OCI-LY3 (cell line): ENCODE data around the gene MS4A10.

ENCODE experiments used
- H2AFZ ChIP-seq: fragments of 200-600, 300-600 bp; shearing (Covaris generic); 2 replicates; pipeline ENCODE4 v1.6.0; 2014; ENCODE audit warnings: antibody characterized with exemption, low read depth, low read length
- H3K27ac ChIP-seq: fragments of 200-600, 300-600 bp; sonication (generic); 2 replicates; pipeline ENCODE4 v1.5.1; 2014; ENCODE audit warnings: mild to moderate bottlenecking, low read length, moderate library complexity, mixed read lengths
- H3K27me3 ChIP-seq: fragments of 200-600, 300-600 bp; sonication (generic); 2 replicates; pipeline ENCODE4 v1.6.1; 2014; ENCODE audit warnings: low read depth, low read length, mixed read lengths
- H3K36me3 ChIP-seq: fragments of 200-600, 300-600 bp; sonication (generic); replicated peaks from 2 replicates; pipeline ENCODE3; 2014; ENCODE audit warnings: low read depth, low read length, mixed read lengths
- H3K4me1 ChIP-seq: fragments of 300-600, 200-600 bp; sonication (generic); 2 replicates; pipeline ENCODE4 v1.6.1; 2014; ENCODE audit warnings: low read length, mixed read lengths
- H3K4me2 ChIP-seq: fragments of 200-600, 300-600 bp; sonication (generic); 2 replicates; pipeline ENCODE4 v1.6.1; 2014; ENCODE audit warnings: low read length, mixed read lengths
- H3K4me3 ChIP-seq: fragments of 300-600, 200-600 bp; sonication (generic); 2 replicates; pipeline ENCODE4 v1.5.1; 2014; ENCODE audit warnings: antibody characterized with exemption, mild to moderate bottlenecking, low read length, moderate library complexity
- H3K79me2 ChIP-seq: fragments of 300-600, 200-600 bp; shearing (Covaris generic); 2 replicates; pipeline ENCODE4 v1.6.1; 2014; ENCODE audit warnings: mild to moderate bottlenecking, low read length, mixed read lengths
- H3K9ac ChIP-seq: fragments of 300-600, 200-600 bp; shearing (Covaris generic); 2 replicates; pipeline ENCODE4 v1.6.0; 2014; ENCODE audit warnings: mild to moderate bottlenecking, low read length, moderate library complexity
- H3K9me3 ChIP-seq: fragments of 200-600, 300-600 bp; shearing (Covaris generic); 2 replicates; pipeline ENCODE4 v1.6.1; 2014; ENCODE audit warnings: low read length, mixed read lengths; ENCODE audit not compliant: insufficient read depth
- H4K20me1 ChIP-seq: fragments of 200-600, 300-600 bp; sonication (generic); 2 replicates; pipeline ENCODE4 v1.6.1; 2016; ENCODE audit warnings: low read length, mixed read lengths; ENCODE audit not compliant: insufficient read depth
- EZH2phosphoT487 ChIP-seq: fragments of 200-600 bp; shearing (Covaris generic); IDR thresholded peaks from 2 replicates; pipeline ENCODE4 v1.6.1; 2018; ENCODE audit warnings: antibody characterized with exemption, mixed run types, low read depth
- TF ChIP-seq, protein P1 (sequence below): fragments of 200-600, 300-600 bp; sonication (generic); IDR thresholded peaks from 2 replicates; pipeline ENCODE4 v1.5.1; 2014; ENCODE audit warnings: antibody characterized with exemption, low read length, low read depth

Gene MS4A10

GRCh38 chr11:60748821-60749220 lies 36.3 kb upstream of the MS4A10 start:
- TF ChIP-seq EZH2phosphoT487 = no peak
- TF ChIP-seq, protein P1, sequence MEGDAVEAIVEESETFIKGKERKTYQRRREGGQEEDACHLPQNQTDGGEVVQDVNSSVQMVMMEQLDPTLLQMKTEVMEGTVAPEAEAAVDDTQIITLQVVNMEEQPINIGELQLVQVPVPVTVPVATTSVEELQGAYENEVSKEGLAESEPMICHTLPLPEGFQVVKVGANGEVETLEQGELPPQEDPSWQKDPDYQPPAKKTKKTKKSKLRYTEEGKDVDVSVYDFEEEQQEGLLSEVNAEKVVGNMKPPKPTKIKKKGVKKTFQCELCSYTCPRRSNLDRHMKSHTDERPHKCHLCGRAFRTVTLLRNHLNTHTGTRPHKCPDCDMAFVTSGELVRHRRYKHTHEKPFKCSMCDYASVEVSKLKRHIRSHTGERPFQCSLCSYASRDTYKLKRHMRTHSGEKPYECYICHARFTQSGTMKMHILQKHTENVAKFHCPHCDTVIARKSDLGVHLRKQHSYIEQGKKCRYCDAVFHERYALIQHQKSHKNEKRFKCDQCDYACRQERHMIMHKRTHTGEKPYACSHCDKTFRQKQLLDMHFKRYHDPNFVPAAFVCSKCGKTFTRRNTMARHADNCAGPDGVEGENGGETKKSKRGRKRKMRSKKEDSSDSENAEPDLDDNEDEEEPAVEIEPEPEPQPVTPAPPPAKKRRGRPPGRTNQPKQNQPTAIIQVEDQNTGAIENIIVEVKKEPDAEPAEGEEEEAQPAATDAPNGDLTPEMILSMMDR = no peak
- H3K27ac ChIP-seq = no peak overlapping the region
- H4K20me1 ChIP-seq = no peaks in the 10 kb centered on the region
- H3K9ac ChIP-seq = no peak overlapping the region
- peaks cover 52% of the 10 kb centered on the region; the same call in 1 of the 2 replicates for H3K27me3 ChIP-seq
- no peaks in the 10 kb centered on the region for H3K79me2 ChIP-seq
- no peaks in the 10 kb centered on the region for H3K36me3 ChIP-seq
- peak overlapping the region; percentile 65; the same call in 1 of the 2 replicates for H2AFZ ChIP-seq
- peaks cover 12% of the 10 kb centered on the region for H3K4me1 ChIP-seq
- peak overlapping the region; percentile 31; the same call in 1 of the 2 replicates for H3K4me3 ChIP-seq
- H3K9me3 ChIP-seq = no peaks in the 10 kb centered on the region
- H3K4me2 ChIP-seq = peak overlapping the region; percentile 70

DNA sequence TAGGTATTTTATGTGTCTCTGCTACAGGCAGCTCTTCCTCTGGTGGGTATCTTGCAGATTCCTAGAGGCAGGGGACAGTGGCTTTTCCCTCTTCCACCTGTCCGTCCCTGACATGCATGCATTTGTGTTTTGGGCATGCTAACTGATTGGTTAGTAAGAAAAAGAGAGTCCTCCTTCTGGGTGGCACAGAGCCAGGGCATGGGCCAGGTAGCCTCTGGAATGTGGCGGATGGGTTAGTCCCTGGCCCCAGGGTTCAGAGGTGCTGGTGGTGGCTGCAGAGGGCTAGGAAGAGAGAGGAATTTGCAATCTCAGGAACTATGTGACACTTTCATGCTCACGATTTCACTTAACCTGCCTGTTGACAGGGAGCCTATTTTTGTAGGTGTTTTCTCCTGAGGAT lies 34.2 kb upstream of the MS4A10 start:
- no peak overlapping the region for H3K4me2 ChIP-seq

DNA sequence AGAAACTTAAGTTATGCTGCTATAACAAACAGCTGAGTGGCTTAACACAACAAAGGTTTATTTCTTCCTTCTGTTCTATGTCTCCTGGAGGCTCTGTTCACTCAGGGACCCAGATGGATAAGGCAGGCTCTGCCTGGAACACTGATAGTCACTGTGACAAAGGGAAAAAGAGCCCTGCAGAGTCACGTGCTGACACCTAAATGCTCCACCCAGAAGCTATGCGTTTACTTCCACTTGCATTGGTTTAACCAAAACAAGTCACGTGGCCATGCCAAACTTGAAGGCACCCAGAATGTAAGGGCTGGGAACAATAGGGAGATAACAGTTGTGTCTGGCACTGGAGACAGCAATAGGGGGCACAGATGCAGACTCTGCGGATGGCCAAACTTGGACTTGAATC lies 31.8 kb upstream of the MS4A10 start:
- H3K9me3 ChIP-seq = no peaks in the 10 kb centered on the region
- H2AFZ ChIP-seq = no peak overlapping the region
- H3K4me2 ChIP-seq = no peak overlapping the region
- no peak overlapping the region for H3K27ac ChIP-seq
- H3K4me1 ChIP-seq = peaks cover 21% of the 10 kb centered on the region
- no peak for TF ChIP-seq EZH2phosphoT487
- TF ChIP-seq, protein P1 = no peak
- H3K79me2 ChIP-seq = no peaks in the 10 kb centered on the region
- peaks cover 39% of the 10 kb centered on the region; the same call in 1 of the 2 replicates for H3K27me3 ChIP-seq
- no peak overlapping the region for H3K4me3 ChIP-seq
- H4K20me1 ChIP-seq = no peaks in the 10 kb centered on the region
- H3K9ac ChIP-seq = no peak overlapping the region
- H3K36me3 ChIP-seq = no peaks in the 10 kb centered on the region

More for the DNA sequence above, 34.2 kb upstream of the MS4A10 start:
- Histone ChIP-seq H3K27me3 (peaks cover 36% of the 10 kb centered on the region; the same call in 1 of the 2 replicates), H3K27ac (no peak overlapping the region), H3K4me1 (peaks cover 12% of the 10 kb centered on the region), H3K79me2 (no peaks in the 10 kb centered on the region), H3K9ac (no peak overlapping the region), H2AFZ (no peak overlapping the region), H3K9me3 (no peaks in the 10 kb centered on the region), H3K4me3 (no peak overlapping the region), H4K20me1 (no peaks in the 10 kb centered on the region), H3K36me3 (no peaks in the 10 kb centered on the region)
- TF ChIP-seq EZH2phosphoT487 = no peak
- TF ChIP-seq, protein P1 = no peak

- Histone ChIP-seq H3K4me1 (peaks cover 27% of the 10 kb centered on the region), H3K27me3 (peaks cover 34% of the 10 kb centered on the region; the same call in 1 of the 2 replicates), H4K20me1 (no peaks in the 10 kb centered on the region), H3K36me3 (no peaks in the 10 kb centered on the region), H3K4me2 (no peak overlapping the region), H3K4me3 (no peak overlapping the region), H3K79me2 (no peaks in the 10 kb centered on the region), H3K9ac (no peak overlapping the region), H3K27ac (no peak overlapping the region), H3K9me3 (no peaks in the 10 kb centered on the region), H2AFZ (no peak overlapping the region)
- no peak for TF ChIP-seq EZH2phosphoT487
- TF ChIP-seq, protein P1 = no peak
These were observed 30.2 kb upstream of the MS4A10 start for GRCh38 chr11:60754887-60755286.
